ENCODE results near the gene FARS2.

FARS2 gene

GRCh38 chr6:5730585-5731263, 469.4 kb downstream of the FARS2 start:
- DNase-seq (ENCODE audit: low spot score) = no peak

GRCh38 chr6:5731435-5731834, 470.1 kb downstream of the FARS2 start:
- DNase-seq (ENCODE audit: low spot score) = no peak

- no peak for DNase-seq (ENCODE audit: low spot score)
Measured at GRCh38 chr6:5732496-5732895, 471.2 kb downstream of the FARS2 start.

GRCh38 chr6:5736016-5736738, 474.9 kb downstream of the FARS2 start:
- no peak for DNase-seq (ENCODE audit: low spot score)

- DNase-seq (ENCODE audit: low spot score) = no peak
Measured at GRCh38 chr6:5737460-5737859, 476.1 kb downstream of the FARS2 start.

GRCh38 chr6:5738211-5738610, 476.9 kb downstream of the FARS2 start:
- no peak for DNase-seq (ENCODE audit: low spot score)

- DNase-seq (ENCODE audit: low spot score) = no peak
Measured at GRCh38 chr6:5744497-5744896, 483.2 kb downstream of the FARS2 start.

GRCh38 chr6:5745081-5745480, 483.8 kb downstream of the FARS2 start:
- no peak for DNase-seq (ENCODE audit: low spot score)

GRCh38 chr6:5746053-5746758, 484.9 kb downstream of the FARS2 start:
- DNase-seq (ENCODE audit: low spot score) = no peak

- DNase-seq (ENCODE audit: low spot score) = no peak
Measured at GRCh38 chr6:5746759-5747130, 485.4 kb downstream of the FARS2 start.

GRCh38 chr6:5747379-5747778, 486.1 kb downstream of the FARS2 start:
- DNase-seq (ENCODE audit: low spot score) = no peak

- no peak for DNase-seq (ENCODE audit: low spot score)
Measured at GRCh38 chr6:5749016-5749650, 487.8 kb downstream of the FARS2 start.

- no peak for DNase-seq (ENCODE audit: low spot score)
Measured at GRCh38 chr6:5749651-5750215, 488.4 kb downstream of the FARS2 start.

GRCh38 chr6:5751525-5752390, 490.4 kb downstream of the FARS2 start:
- no peak for DNase-seq (ENCODE audit: low spot score)

- DNase-seq (ENCODE audit: low spot score) = peak; percentile 56
Measured at GRCh38 chr6:5752391-5752680, 491.0 kb downstream of the FARS2 start.

GRCh38 chr6:5753209-5753608, 491.9 kb downstream of the FARS2 start:
- DNase-seq (ENCODE audit: low spot score) = no peak

- DNase-seq (ENCODE audit: low spot score) = no peak
Measured at GRCh38 chr6:5754904-5755303, 493.6 kb downstream of the FARS2 start.

GRCh38 chr6:5759571-5759970, 498.3 kb downstream of the FARS2 start:
- no peak for DNase-seq (ENCODE audit: low spot score)

- DNase-seq (ENCODE audit: low spot score) = no peak
Measured at GRCh38 chr6:5761370-5761769, 500.1 kb downstream of the FARS2 start.

GRCh38 chr6:5762561-5762968, 501.3 kb downstream of the FARS2 start:
- DNase-seq (ENCODE audit: low spot score) = no peak

GRCh38 chr6:5763407-5763806, 502.1 kb downstream of the FARS2 start:
- peak; percentile 13 for DNase-seq (ENCODE audit: low spot score)

- DNase-seq (ENCODE audit: low spot score) = no peak
Measured at GRCh38 chr6:5763871-5764270, 502.6 kb downstream of the FARS2 start.
